ENCODE results near the gene CFAP54. TPM values are rescaled to one million over a fixed set of nuclear protein-coding genes. Genes with fewer than 3 reads are reported as not detected.

CFAP54 gene
- total RNA-seq, 1 experiment from 2014 or later = 0.35 TPM

DNA sequence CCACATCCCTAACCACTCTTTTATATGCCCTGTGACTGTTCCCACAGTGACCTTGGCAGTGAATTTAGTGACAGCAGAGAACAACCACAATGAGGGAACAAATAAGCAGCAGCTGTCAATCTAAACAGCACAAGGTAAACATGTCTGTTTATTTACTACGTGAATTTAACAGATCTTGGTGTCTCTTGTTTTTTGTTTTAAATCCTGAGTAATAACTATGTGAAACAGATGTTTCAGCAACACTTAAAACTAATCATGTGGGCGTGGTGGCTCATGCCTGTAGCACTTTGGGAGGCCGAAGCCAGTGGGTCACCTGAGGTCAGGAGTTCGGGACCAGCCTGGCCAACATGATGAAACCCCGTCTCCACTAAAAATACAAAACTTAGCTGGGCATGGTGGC is 17.0 kb upstream of the CFAP54 start:
- TF ChIP-seq CTCF (IDR thresholded peaks at IDR 0.05; ENCODE audit: unreplicated experiment) = no peak
- Mint-ChIP-seq H3K27ac (ENCODE audit: unreplicated experiment) (no peak overlapping the region), H3K9me3 (ENCODE audit: low read depth, unreplicated experiment) (no peaks in the 10 kb centered on the region), H3K27me3 (ENCODE audit: unreplicated experiment) (no peaks in the 10 kb centered on the region), H3K4me1 (ENCODE audit: low read depth, unreplicated experiment) (peaks cover 5% of the 10 kb centered on the region), H3K36me3 (ENCODE audit: insufficient read depth, unreplicated experiment) (no peaks in the 10 kb centered on the region), H3K4me3 (ENCODE audit: low read depth, unreplicated experiment) (no peak overlapping the region)
- no TSS peak for BruUV-seq (replicated peaks)
- CTCF ChIA-PET = interaction anchor here (0.6 to 0.7 kb wide), 2 partner anchors 72 to 188 kb away, joined by 3 to 4 read pairs; partner anchors contain the start of gene CDK17
- no peak for DNase-seq
- intact Hi-C loops (cut with micrococcal nuclease; ENCODE audit: unreplicated experiment) = no loop called here

- Mint-ChIP-seq H3K9me3 (ENCODE audit: low read depth, unreplicated experiment) (no peaks in the 10 kb centered on the region), H3K36me3 (ENCODE audit: insufficient read depth, unreplicated experiment) (no peaks in the 10 kb centered on the region), H3K4me1 (ENCODE audit: low read depth, unreplicated experiment) (no peaks in the 10 kb centered on the region), H3K27me3 (ENCODE audit: unreplicated experiment) (no peaks in the 10 kb centered on the region), H3K4me3 (ENCODE audit: low read depth, unreplicated experiment) (no peak overlapping the region), H3K27ac (ENCODE audit: unreplicated experiment) (no peak overlapping the region)
- TF ChIP-seq CTCF (IDR thresholded peaks at IDR 0.05; ENCODE audit: unreplicated experiment) = no peak
- intact Hi-C loops (cut with micrococcal nuclease; ENCODE audit: unreplicated experiment) = no loop called here
- CTCF ChIA-PET = no interaction called here
- no peak for DNase-seq
- BruUV-seq (replicated peaks) = no TSS peak
Measured at GRCh38 chr12:96473394-96474093, 15.8 kb upstream of the CFAP54 start.

GRCh38 chr12:96474206-96474605 is 15.2 kb upstream of the CFAP54 start:
- intact Hi-C loops (cut with micrococcal nuclease; ENCODE audit: unreplicated experiment) = no loop called here
- no peaks in the 10 kb centered on the region for H3K4me1 Mint-ChIP-seq (ENCODE audit: low read depth, unreplicated experiment)
- no peaks in the 10 kb centered on the region for H3K36me3 Mint-ChIP-seq (ENCODE audit: insufficient read depth, unreplicated experiment)
- no peak for DNase-seq
- H3K4me3 Mint-ChIP-seq (ENCODE audit: low read depth, unreplicated experiment) = no peak overlapping the region
- no peaks in the 10 kb centered on the region for H3K9me3 Mint-ChIP-seq (ENCODE audit: low read depth, unreplicated experiment)
- no TSS peak for BruUV-seq (replicated peaks)
- H3K27ac Mint-ChIP-seq (ENCODE audit: unreplicated experiment) = no peak overlapping the region
- no peaks in the 10 kb centered on the region for H3K27me3 Mint-ChIP-seq (ENCODE audit: unreplicated experiment)
- CTCF ChIA-PET = no interaction called here
- no peak for TF ChIP-seq CTCF (IDR thresholded peaks at IDR 0.05; ENCODE audit: unreplicated experiment)

GRCh38 chr12:96478011-96478410 is 11.4 kb upstream of the CFAP54 start:
- Mint-ChIP-seq H3K4me3 (ENCODE audit: low read depth, unreplicated experiment) (no peak overlapping the region), H3K36me3 (ENCODE audit: insufficient read depth, unreplicated experiment) (no peaks in the 10 kb centered on the region), H3K27ac (ENCODE audit: unreplicated experiment) (no peak overlapping the region), H3K4me1 (ENCODE audit: low read depth, unreplicated experiment) (no peaks in the 10 kb centered on the region), H3K27me3 (ENCODE audit: unreplicated experiment) (no peaks in the 10 kb centered on the region), H3K9me3 (ENCODE audit: low read depth, unreplicated experiment) (no peaks in the 10 kb centered on the region)
- CTCF ChIA-PET = interaction anchor here (0.5 kb wide), 2 partner anchors 28 to 31 kb away, joined by 3 read pairs; no protein-coding TSS in a partner anchor
- no peak for DNase-seq
- TF ChIP-seq CTCF (IDR thresholded peaks at IDR 0.05; ENCODE audit: unreplicated experiment) = no peak
- intact Hi-C loops (cut with micrococcal nuclease; ENCODE audit: unreplicated experiment) = no loop called here
- no TSS peak for BruUV-seq (replicated peaks)

Data from Calu3 (cell line).